ENCODE data around the gene GUK1. TPM values are rescaled to one million over a fixed set of nuclear protein-coding genes. Genes with fewer than 3 reads are reported as not detected.

GUK1 gene
- total RNA-seq, 2 experiments from 2014 or later: 154 to 197 TPM

- TF ChIP-seq CTCF (conservative IDR thresholded peaks at IDR 0.05; ENCODE audit: low read length) (no peak), EZH2phosphoT487 (IDR thresholded peaks at IDR 0.05; ENCODE audit: borderline replicate concordance, low read depth, low read length) (no peak)
- Histone ChIP-seq H3K9me3 (ENCODE audit: low read length) (no peaks in the 10 kb centered on the region), H2AFZ (ENCODE audit: low read length) (no peak overlapping the region), H4K20me1 (ENCODE audit: insufficient read depth, low read length) (peaks cover 5% of the 10 kb centered on the region; the same call in 1 of the 2 replicates), H3K4me2 (ENCODE audit: low read length) (0 out of 2 replicates have a peak overlapping the region, but pooled peaks have one; percentile 99), H3K36me3 (ENCODE audit: insufficient read depth, low read length) (no peaks in the 10 kb centered on the region), H3K27ac (ENCODE audit: low read depth, low read length, poor library complexity, severe bottlenecking) (no peak overlapping the region), H3K9me2 (ENCODE audit: insufficient read depth, low read length) (no peaks in the 10 kb centered on the region), H3K4me3 (ENCODE audit: low read depth, low read length, poor library complexity, severe bottlenecking) (no peak overlapping the region), H3K79me2 (ENCODE audit: insufficient read depth, low read depth, low read length) (peaks cover 11% of the 10 kb centered on the region; the same call in 1 of the 2 replicates), H3K4me1 (ENCODE audit: insufficient read depth, low read length, poor library complexity, severe bottlenecking) (peaks cover 25% of the 10 kb centered on the region)
- intact Hi-C loops (cut with micrococcal nuclease; ENCODE audit: unreplicated experiment): no loop called here
- ChIA-PET CTCF (ENCODE audit: unreplicated experiment) (interaction anchor here (0.8 kb wide), 1 partner anchor 22 kb away, joined by 3 read pairs; no protein-coding TSS in a partner anchor), POLR2A (interaction anchor here (0.6 to 2.5 kb wide), 4 partner anchors 11 to 27 kb away, joined by 3 to 19 read pairs (median 7); no protein-coding TSS in a partner anchor)
- no peak for DNase-seq (ENCODE audit: low spot score)
- BruUV-seq (replicated peaks): no TSS peak
Observed at GRCh38 chr1:228163776-228164519, 23.9 kb downstream of the GUK1 start.

GRCh38 chr1:228164561-228165371, 24.7 kb downstream of the GUK1 start:
- TF ChIP-seq EZH2phosphoT487 (IDR thresholded peaks at IDR 0.05; ENCODE audit: borderline replicate concordance, low read depth, low read length) (no peak), CTCF (conservative IDR thresholded peaks at IDR 0.05; ENCODE audit: low read length) (no peak)
- Histone ChIP-seq H3K4me2 (ENCODE audit: low read length) (peak overlapping the region; percentile 99), H3K9me3 (ENCODE audit: low read length) (no peaks in the 10 kb centered on the region), H3K79me2 (ENCODE audit: insufficient read depth, low read depth, low read length) (peaks cover 11% of the 10 kb centered on the region; the same call in 1 of the 2 replicates), H2AFZ (ENCODE audit: low read length) (peak overlapping the region; percentile 65; the same call in 1 of the 2 replicates), H3K36me3 (ENCODE audit: insufficient read depth, low read length) (no peaks in the 10 kb centered on the region), H3K4me3 (ENCODE audit: low read depth, low read length, poor library complexity, severe bottlenecking) (peak overlapping the region; percentile 86), H3K9me2 (ENCODE audit: insufficient read depth, low read length) (no peaks in the 10 kb centered on the region), H3K4me1 (ENCODE audit: insufficient read depth, low read length, poor library complexity, severe bottlenecking) (peaks cover 25% of the 10 kb centered on the region), H3K27ac (ENCODE audit: low read depth, low read length, poor library complexity, severe bottlenecking) (peak overlapping the region; percentile 64), H4K20me1 (ENCODE audit: insufficient read depth, low read length) (peaks cover 5% of the 10 kb centered on the region; the same call in 1 of the 2 replicates)
- ChIA-PET POLR2A (interaction anchor here (0.6 to 2.5 kb wide), 9 partner anchors 11 to 242 kb away, joined by 3 to 19 read pairs (median 5); partner anchors contain the start of genes GUK1 and TRIM11), CTCF (ENCODE audit: unreplicated experiment) (interaction anchor here (0.6 to 1.0 kb wide), 5 partner anchors 12 to 315 kb away, joined by 3 to 7 read pairs (median 3); no protein-coding TSS in a partner anchor)
- intact Hi-C loops (cut with micrococcal nuclease; ENCODE audit: unreplicated experiment): loop anchor here (5.0 kb wide), 2 partner anchors 82 to 377 kb away; partner anchors contain the start of gene ARF1
- DNase-seq (ENCODE audit: low spot score): no peak
- TSS peak; percentile 92 for BruUV-seq (replicated peaks)
